ENCODE data around the gene MYD88. TPM values are rescaled to one million over a fixed set of nuclear protein-coding genes. Genes with fewer than 3 reads are reported as not detected.
A peak's percentile ranks its signal among the peaks of the same experiment; 100 is the strongest.

MYD88 gene
- total and polyA plus RNA-seq, 9 of the 15 experiments (the other 6 are each of a cell fraction or from before 2014, with no cell fraction given) = 3.2 to 47.3 (median 27.6) TPM

- TF ChIP-seq ETV6 (IDR thresholded peaks at IDR 0.05; ENCODE audit: borderline replicate concordance in 1 of 2, low read depth in 2 of 2, low read length in 1 of 2) (no peak), ETV6 (CRISPR knock-in tag; IDR thresholded peaks at IDR 0.05; ENCODE audit: borderline replicate concordance) (no peak), E4F1 (CRISPR knock-in tag; IDR thresholded peaks at IDR 0.05; ENCODE audit: borderline replicate concordance) (no peak), HLTF (IDR thresholded peaks at IDR 0.05) (no peak), ZNF239 (CRISPR knock-in tag; IDR thresholded peaks at IDR 0.05) (no peak), FOXK2 (conservative IDR thresholded peaks at IDR 0.05 in 1 of 2, IDR thresholded peaks at IDR 0.05 in 1 of 2; ENCODE audit: low read depth in 2 of 2) (0 out of 4 replicates have a peak, but pooled peaks of 1 of the 2 experiments have one; percentile 38), ZNF785 (CRISPR knock-in tag; IDR thresholded peaks at IDR 0.05) (no peak), ZBTB40 (IDR thresholded peaks at IDR 0.05) (no peak), ZBTB40 (CRISPR knock-in tag; IDR thresholded peaks at IDR 0.05) (no peak), TBP (optimal IDR thresholded peaks at IDR 0.05; ENCODE audit: low read depth, low read length) (no peak), E2F4 (CRISPR knock-in tag; IDR thresholded peaks at IDR 0.05; ENCODE audit: low read depth) (no peak), BDP1 (IDR thresholded peaks at IDR 0.05; ENCODE audit: insufficient read depth, insufficient read length) (no peak), TEAD4 (IDR thresholded peaks at IDR 0.05; ENCODE audit: low read length) (peak; percentile 31; the same call in 1 of the 2 replicates), TEAD4 (CRISPR knock-in tag; IDR thresholded peaks at IDR 0.05; ENCODE audit: borderline replicate concordance) (no peak), ZKSCAN1 (IDR thresholded peaks at IDR 0.05; ENCODE audit: low read depth, low read length) (no peak)
Measured at GRCh38 chr3:38117748-38118420, 20.6 kb upstream of the MYD88 start (continued).
